ENCODE results near the gene COX4I1. TPM values are rescaled to one million over a fixed set of nuclear protein-coding genes. Genes with fewer than 3 reads are reported as not detected.

The COX4I1 gene
- total and polyA plus RNA-seq, 5 donors from 2014 or later = 476 to 1,194 (median 1,113) TPM

DNA sequence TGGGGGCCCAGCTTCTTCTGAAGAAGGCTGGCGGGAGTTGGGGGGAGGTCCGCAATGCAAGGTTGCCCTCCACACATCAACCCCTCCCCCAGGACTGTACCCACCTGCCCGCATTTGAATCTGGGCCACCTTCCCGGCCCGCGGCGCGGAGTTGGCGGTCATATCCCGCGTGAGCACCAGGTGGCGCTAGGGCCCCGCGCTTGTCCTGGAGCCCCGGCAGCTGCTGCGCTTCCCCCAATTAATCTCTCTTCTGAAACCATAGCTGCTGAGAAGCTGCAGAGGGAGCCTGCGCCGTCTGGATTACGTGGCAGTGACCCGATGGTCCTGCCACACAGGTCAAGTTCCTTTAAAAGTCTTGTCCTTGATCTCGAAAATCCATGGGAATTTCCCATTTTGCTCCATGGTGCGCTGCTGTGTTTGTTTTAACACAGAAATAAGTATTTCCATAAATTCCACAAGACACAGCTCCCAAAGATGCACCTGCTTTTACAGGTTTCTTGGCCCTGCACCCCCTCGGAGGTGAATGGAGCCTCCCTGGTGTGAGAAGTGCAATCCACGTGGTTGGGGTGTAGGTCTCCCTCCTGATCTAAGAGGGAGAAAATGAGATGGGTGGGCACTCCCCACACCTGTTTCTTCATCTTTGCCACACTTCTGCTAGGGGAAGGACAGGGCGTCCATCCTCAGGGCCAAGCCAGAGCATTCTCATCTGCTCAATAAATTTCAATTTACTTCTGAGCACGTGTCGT lies 22.1 kb downstream of the COX4I1 start:
- H3K36me3 Mint-ChIP-seq = no peaks in the 10 kb centered on the region
- H3K27me3 Mint-ChIP-seq = peaks cover 10% of the 10 kb centered on the region
- peaks cover 0 to 6% (median 0%) of the 10 kb centered on the region in 4 donors for H3K4me1 Mint-ChIP-seq
- H3K9me3 Mint-ChIP-seq = no peaks in the 10 kb centered on the region
- no peak overlapping the region for H3K27ac ChIP-seq (ENCODE audit: insufficient read depth, low read length, poor library complexity, severe bottlenecking)
- no peaks in the 10 kb centered on the region for H3K36me3 ChIP-seq (ENCODE audit: control insufficient read depth, insufficient read depth, low read length)
- H3K27me3 ChIP-seq (ENCODE audit: control insufficient read depth, insufficient read depth, low read length) = no peaks in the 10 kb centered on the region
- no peak overlapping the region for H3K4me3 ChIP-seq (ENCODE audit: low read depth, low read length)
- no peak overlapping the region for H3K27ac Mint-ChIP-seq
- DNase-seq (peak; percentile 51 to 67 (median 58)), ATAC-seq (ENCODE audit: low read depth in 2 of 2) (peak; percentile 65 to 76)
- no peaks in the 10 kb centered on the region for H3K4me1 ChIP-seq (ENCODE audit: control insufficient read depth, insufficient read depth, low read length, poor library complexity, severe bottlenecking)
- peak overlapping the region in 1 of 4 donors; percentile 64 for H3K4me3 Mint-ChIP-seq
- H3K9me3 ChIP-seq (ENCODE audit: control insufficient read depth in 2 of 2, low read length in 2 of 2) = no peaks in the 10 kb centered on the region

DNA sequence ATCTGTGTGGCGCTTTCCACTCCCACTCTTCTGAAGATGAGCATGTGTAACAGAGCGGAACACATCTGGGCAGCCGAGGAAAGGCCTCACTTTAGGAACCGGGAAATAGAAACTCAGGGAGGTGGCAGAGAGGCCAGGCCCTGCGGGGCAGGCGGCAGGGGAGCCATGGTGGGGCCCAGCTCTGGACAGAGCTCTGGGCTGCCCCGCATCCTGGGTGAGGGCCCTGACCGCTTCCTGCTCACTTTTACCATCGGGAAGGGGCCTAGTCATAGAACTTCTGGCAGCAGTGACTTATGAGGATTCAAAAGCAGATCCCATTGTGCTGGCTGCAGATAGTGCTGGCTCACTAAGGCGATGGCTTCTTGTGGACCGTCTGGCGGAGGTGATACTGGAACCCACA lies 22.6 kb downstream of the COX4I1 start:
- ATAC-seq (ENCODE audit: low read depth in 2 of 2) (no peak), DNase-seq (no peak)
- Mint-ChIP-seq H3K36me3 (no peaks in the 10 kb centered on the region), H3K4me3 (no peak overlapping the region), H3K27ac (no peak overlapping the region), H3K27me3 (peaks cover 8% of the 10 kb centered on the region), H3K4me1 (peaks cover 0 to 6% (median 0%) of the 10 kb centered on the region in 4 donors), H3K9me3 (no peaks in the 10 kb centered on the region)
- H3K4me3 ChIP-seq (ENCODE audit: low read depth, low read length) = no peak overlapping the region
- H3K27ac ChIP-seq (ENCODE audit: insufficient read depth, low read length, poor library complexity, severe bottlenecking) = no peak overlapping the region
- no peaks in the 10 kb centered on the region for H3K27me3 ChIP-seq (ENCODE audit: control insufficient read depth, insufficient read depth, low read length)
- H3K9me3 ChIP-seq (ENCODE audit: control insufficient read depth in 2 of 2, low read length in 2 of 2) = no peaks in the 10 kb centered on the region
- H3K4me1 ChIP-seq (ENCODE audit: control insufficient read depth, insufficient read depth, low read length, poor library complexity, severe bottlenecking) = no peaks in the 10 kb centered on the region
- no peaks in the 10 kb centered on the region for H3K36me3 ChIP-seq (ENCODE audit: control insufficient read depth, insufficient read depth, low read length)

DNA sequence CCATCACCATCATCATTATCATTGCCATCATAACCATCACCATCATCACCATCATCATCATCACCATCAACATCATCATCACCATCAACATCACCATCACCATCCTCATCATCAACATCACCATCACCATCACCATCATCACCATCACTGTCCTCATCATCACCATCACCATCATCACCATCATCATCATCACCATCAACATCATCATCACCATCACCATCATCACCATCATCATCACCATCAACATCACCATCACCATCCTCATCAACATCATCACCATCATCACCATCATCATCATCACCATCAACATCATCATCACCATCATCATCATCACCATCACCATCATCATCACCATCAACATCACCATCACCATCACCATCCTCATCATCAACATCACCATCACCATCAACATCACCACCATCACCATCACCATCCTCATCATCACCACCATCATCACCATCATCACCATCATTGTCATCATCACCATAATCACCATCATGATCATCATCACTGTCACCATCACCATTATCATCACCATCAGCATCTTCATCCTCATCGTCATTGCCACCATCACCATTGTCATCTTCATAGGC lies 23.9 kb downstream of the COX4I1 start:
- H3K4me3 Mint-ChIP-seq = no peak overlapping the region

GRCh38 chr16:85824161-85825135 lies 25.0 kb downstream of the COX4I1 start:
- Histone ChIP-seq H3K36me3 (ENCODE audit: control insufficient read depth, insufficient read depth, low read length) (no peaks in the 10 kb centered on the region), H3K27ac (ENCODE audit: insufficient read depth, low read length, poor library complexity, severe bottlenecking) (no peak overlapping the region), H3K27me3 (ENCODE audit: control insufficient read depth, insufficient read depth, low read length) (no peaks in the 10 kb centered on the region), H3K4me1 (ENCODE audit: control insufficient read depth, insufficient read depth, low read length, poor library complexity, severe bottlenecking) (peaks cover 1% of the 10 kb centered on the region), H3K9me3 (ENCODE audit: control insufficient read depth in 2 of 2, low read length in 2 of 2) (no peaks in the 10 kb centered on the region), H3K4me3 (ENCODE audit: low read depth, low read length) (no peak overlapping the region)
- ATAC-seq (ENCODE audit: low read depth in 2 of 2) (no peak), DNase-seq (no peak)
- Mint-ChIP-seq H3K9me3 (peaks cover 0 to 4% (median 0%) of the 10 kb centered on the region in 7 donors), H3K4me1 (peaks cover 0 to 11% (median 0%) of the 10 kb centered on the region in 4 donors), H3K36me3 (no peaks in the 10 kb centered on the region), H3K27me3 (peaks cover 4% of the 10 kb centered on the region), H3K27ac (no peak overlapping the region), H3K4me3 (no peak overlapping the region)

More for the DNA sequence above, 23.9 kb downstream of the COX4I1 start:
- H3K4me1 ChIP-seq (ENCODE audit: control insufficient read depth, insufficient read depth, low read length, poor library complexity, severe bottlenecking) = no peaks in the 10 kb centered on the region
- ATAC-seq (ENCODE audit: low read depth in 2 of 2) (no peak), DNase-seq (no peak)
- Mint-ChIP-seq H3K36me3 (no peaks in the 10 kb centered on the region), H3K9me3 (no peaks in the 10 kb centered on the region), H3K27ac (no peak overlapping the region), H3K27me3 (peaks cover 7% of the 10 kb centered on the region), H3K4me1 (peaks cover 0 to 6% (median 0%) of the 10 kb centered on the region in 4 donors)
- no peak overlapping the region for H3K4me3 ChIP-seq (ENCODE audit: low read depth, low read length)
- H3K27ac ChIP-seq (ENCODE audit: insufficient read depth, low read length, poor library complexity, severe bottlenecking) = no peak overlapping the region
- H3K36me3 ChIP-seq (ENCODE audit: control insufficient read depth, insufficient read depth, low read length) = no peaks in the 10 kb centered on the region
- H3K9me3 ChIP-seq (ENCODE audit: control insufficient read depth in 2 of 2, low read length in 2 of 2) = no peaks in the 10 kb centered on the region
- no peaks in the 10 kb centered on the region for H3K27me3 ChIP-seq (ENCODE audit: control insufficient read depth, insufficient read depth, low read length)

DNA sequence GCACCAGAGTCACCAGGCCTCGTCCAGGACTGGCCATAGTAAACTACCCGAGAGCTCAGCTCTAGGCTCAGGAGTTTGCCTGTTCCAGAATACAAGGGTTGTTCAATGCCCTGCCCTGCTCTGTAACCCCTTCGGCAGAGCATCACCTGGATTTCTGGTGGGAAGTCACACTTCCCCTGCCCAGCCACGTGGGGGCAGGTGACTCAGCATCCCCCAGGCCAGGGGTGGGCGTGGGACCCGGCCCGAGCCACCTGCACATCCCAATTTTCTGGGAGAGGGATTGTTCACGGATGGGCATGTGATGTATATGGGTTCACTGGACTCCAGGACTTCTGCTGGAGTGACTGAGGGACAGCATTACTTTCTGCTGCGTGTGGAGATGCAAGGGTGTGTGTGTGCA lies 25.8 kb downstream of the COX4I1 start:
- peaks cover 3% of the 10 kb centered on the region for H3K4me1 ChIP-seq (ENCODE audit: control insufficient read depth, insufficient read depth, low read length, poor library complexity, severe bottlenecking)
- H3K9me3 ChIP-seq (ENCODE audit: control insufficient read depth in 2 of 2, low read length in 2 of 2) = no peaks in the 10 kb centered on the region
- H3K27ac Mint-ChIP-seq = no peak overlapping the region
- H3K27me3 ChIP-seq (ENCODE audit: control insufficient read depth, insufficient read depth, low read length) = no peaks in the 10 kb centered on the region
- H3K9me3 Mint-ChIP-seq = peaks cover 0 to 4% (median 0%) of the 10 kb centered on the region in 7 donors
- no peak for ATAC-seq (ENCODE audit: low read depth in 2 of 2)
- H3K4me3 ChIP-seq (ENCODE audit: low read depth, low read length) = no peak overlapping the region
- peaks cover 4% of the 10 kb centered on the region for H3K27me3 Mint-ChIP-seq
- H3K36me3 Mint-ChIP-seq = no peaks in the 10 kb centered on the region
- H3K4me1 Mint-ChIP-seq = peaks cover 0 to 12% (median 0%) of the 10 kb centered on the region in 4 donors
- no peak overlapping the region for H3K4me3 Mint-ChIP-seq
- no peak overlapping the region for H3K27ac ChIP-seq (ENCODE audit: insufficient read depth, low read length, poor library complexity, severe bottlenecking)
- H3K36me3 ChIP-seq (ENCODE audit: control insufficient read depth, insufficient read depth, low read length) = no peaks in the 10 kb centered on the region
- no peak for DNase-seq

- ATAC-seq (ENCODE audit: low read depth in 2 of 2) = no peak
- no peak overlapping the region for H3K4me3 ChIP-seq (ENCODE audit: low read depth, low read length)
- H3K27ac ChIP-seq (ENCODE audit: insufficient read depth, low read length, poor library complexity, severe bottlenecking) = no peak overlapping the region
- no peaks in the 10 kb centered on the region for H3K27me3 ChIP-seq (ENCODE audit: control insufficient read depth, insufficient read depth, low read length)
- DNase-seq = no peak
- no peaks in the 10 kb centered on the region for H3K9me3 ChIP-seq (ENCODE audit: control insufficient read depth in 2 of 2, low read length in 2 of 2)
- no peaks in the 10 kb centered on the region for H3K36me3 Mint-ChIP-seq
- peaks cover 0 to 4% (median 0%) of the 10 kb centered on the region in 7 donors for H3K9me3 Mint-ChIP-seq
- peaks cover 3% of the 10 kb centered on the region for H3K4me1 ChIP-seq (ENCODE audit: control insufficient read depth, insufficient read depth, low read length, poor library complexity, severe bottlenecking)
- no peak overlapping the region for H3K4me3 Mint-ChIP-seq
- peaks cover 9% of the 10 kb centered on the region for H3K27me3 Mint-ChIP-seq
- peaks cover 0 to 12% (median 0%) of the 10 kb centered on the region in 4 donors for H3K4me1 Mint-ChIP-seq
- peak overlapping the region in 1 of 3 donors; percentile 58 for H3K27ac Mint-ChIP-seq
- no peaks in the 10 kb centered on the region for H3K36me3 ChIP-seq (ENCODE audit: control insufficient read depth, insufficient read depth, low read length)
These were observed 27.3 kb downstream of the COX4I1 start for GRCh38 chr16:85826686-85827247.

DNA sequence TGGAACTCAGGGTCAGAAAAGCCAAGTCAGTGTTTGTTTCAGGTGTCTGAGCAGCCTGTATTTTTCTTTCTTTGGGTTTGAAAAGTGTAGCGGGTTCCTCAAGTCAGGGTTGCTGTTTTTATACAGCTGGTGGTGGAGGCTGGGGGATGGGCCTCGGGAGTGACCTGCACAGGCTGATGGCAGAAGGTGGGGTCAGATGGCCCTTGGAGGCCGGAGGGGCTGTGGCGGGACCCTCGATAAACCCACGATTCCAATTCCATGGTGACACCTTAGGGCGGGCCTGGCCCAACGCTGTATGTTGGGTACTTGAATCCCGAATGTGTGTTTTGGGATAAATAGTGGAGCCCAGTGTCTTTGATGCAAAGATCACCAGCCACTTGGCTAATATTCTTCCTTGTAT lies 28.7 kb downstream of the COX4I1 start:
- no peak for DNase-seq
- H3K27me3 ChIP-seq (ENCODE audit: control insufficient read depth, insufficient read depth, low read length) = no peaks in the 10 kb centered on the region
- H3K9me3 ChIP-seq (ENCODE audit: control insufficient read depth in 2 of 2, low read length in 2 of 2) = no peaks in the 10 kb centered on the region
- H3K27ac ChIP-seq (ENCODE audit: insufficient read depth, low read length, poor library complexity, severe bottlenecking) = no peak overlapping the region
- Mint-ChIP-seq H3K27ac (no peak overlapping the region), H3K4me3 (no peak overlapping the region), H3K4me1 (peaks cover 0 to 12% (median 0%) of the 10 kb centered on the region in 4 donors), H3K9me3 (peaks cover 0 to 4% (median 3%) of the 10 kb centered on the region in 7 donors), H3K27me3 (peaks cover 9% of the 10 kb centered on the region), H3K36me3 (no peaks in the 10 kb centered on the region)
- no peak for ATAC-seq (ENCODE audit: low read depth in 2 of 2)
- no peaks in the 10 kb centered on the region for H3K36me3 ChIP-seq (ENCODE audit: control insufficient read depth, insufficient read depth, low read length)
- H3K4me1 ChIP-seq (ENCODE audit: control insufficient read depth, insufficient read depth, low read length, poor library complexity, severe bottlenecking) = peaks cover 3% of the 10 kb centered on the region
- no peak overlapping the region for H3K4me3 ChIP-seq (ENCODE audit: low read depth, low read length)

Data from CD4-positive, CD25-positive, alpha-beta regulatory T cell (primary cell).